ENCODE data around the gene ZDHHC20. TPM values are rescaled to one million over a fixed set of nuclear protein-coding genes. Genes with fewer than 3 reads are reported as not detected.

ZDHHC20 gene
- total RNA-seq, 2 donors from 2014 or later, result 70.3 to 80.7 TPM

GRCh38 chr13:21402586-21403307, 56.4 kb downstream of the ZDHHC20 start:
- ATAC-seq (ENCODE audit: insufficient number of reproducible peaks, low FRiP score, low read depth) (no peak), DNase-seq (ENCODE audit: low spot score) (no peak)
- no peak for TF ChIP-seq CTCF (IDR thresholded peaks at IDR 0.05)
- H3K4me1 ChIP-seq (ENCODE audit: control insufficient read depth in 1 of 2, low read depth in 2 of 2), result no peaks in the 10 kb centered on the region
- no peaks in the 10 kb centered on the region for H3K27me3 ChIP-seq (replicated peaks; ENCODE audit: insufficient read depth)
- H3K36me3 ChIP-seq, result peaks cover 5% of the 10 kb centered on the region
- H3K27ac ChIP-seq, result no peak overlapping the region
- H3K9me3 ChIP-seq, result no peaks in the 10 kb centered on the region
- no peak overlapping the region for H3K4me3 ChIP-seq

- Histone ChIP-seq H3K4me3 (no peak overlapping the region), H3K27me3 (replicated peaks; ENCODE audit: insufficient read depth) (no peaks in the 10 kb centered on the region), H3K36me3 (peaks cover 8% of the 10 kb centered on the region), H3K27ac (no peak overlapping the region), H3K4me1 (ENCODE audit: control insufficient read depth in 1 of 2, low read depth in 2 of 2) (no peaks in the 10 kb centered on the region), H3K9me3 (no peaks in the 10 kb centered on the region)
- DNase-seq (ENCODE audit: low spot score) (no peak), ATAC-seq (ENCODE audit: insufficient number of reproducible peaks, low FRiP score, low read depth) (no peak)
- no peak for TF ChIP-seq CTCF (IDR thresholded peaks at IDR 0.05)
Measured at GRCh38 chr13:21399741-21400140, 59.4 kb downstream of the ZDHHC20 start.

GRCh38 chr13:21395953-21396352, 63.1 kb downstream of the ZDHHC20 start:
- Histone ChIP-seq H3K27me3 (replicated peaks; ENCODE audit: insufficient read depth) (no peaks in the 10 kb centered on the region), H3K9me3 (no peaks in the 10 kb centered on the region), H3K27ac (no peak overlapping the region), H3K4me3 (no peak overlapping the region), H3K36me3 (peaks cover 8% of the 10 kb centered on the region), H3K4me1 (ENCODE audit: control insufficient read depth in 1 of 2, low read depth in 2 of 2) (no peaks in the 10 kb centered on the region)
- no peak for DNase-seq (ENCODE audit: low spot score)
- TF ChIP-seq CTCF (IDR thresholded peaks at IDR 0.05), result no peak
- ATAC-seq (ENCODE audit: insufficient number of reproducible peaks, low FRiP score, low read depth), result no peak

GRCh38 chr13:21389124-21389523, 70.0 kb downstream of the ZDHHC20 start:
- TF ChIP-seq CTCF (IDR thresholded peaks at IDR 0.05), result no peak
- Histone ChIP-seq H3K9me3 (no peaks in the 10 kb centered on the region), H3K27ac (no peak overlapping the region), H3K36me3 (peaks cover 10% of the 10 kb centered on the region), H3K4me3 (no peak overlapping the region), H3K4me1 (ENCODE audit: control insufficient read depth in 1 of 2, low read depth in 2 of 2) (no peaks in the 10 kb centered on the region), H3K27me3 (replicated peaks; ENCODE audit: insufficient read depth) (no peaks in the 10 kb centered on the region)
- DNase-seq (ENCODE audit: low spot score) (no peak), ATAC-seq (ENCODE audit: insufficient number of reproducible peaks, low FRiP score, low read depth) (no peak)

- no peak for DNase-seq (ENCODE audit: low spot score)
- no peak for TF ChIP-seq CTCF (IDR thresholded peaks at IDR 0.05)
- H3K36me3 ChIP-seq, result peaks cover 24% of the 10 kb centered on the region
- no peaks in the 10 kb centered on the region for H3K9me3 ChIP-seq
- no peak overlapping the region for H3K27ac ChIP-seq
- no peak for ATAC-seq (ENCODE audit: insufficient number of reproducible peaks, low FRiP score, low read depth)
- H3K4me1 ChIP-seq (ENCODE audit: control insufficient read depth in 1 of 2, low read depth in 2 of 2), result no peaks in the 10 kb centered on the region
- H3K27me3 ChIP-seq (replicated peaks; ENCODE audit: insufficient read depth), result no peaks in the 10 kb centered on the region
- H3K4me3 ChIP-seq, result no peak overlapping the region
Measured at GRCh38 chr13:21385710-21386109, 73.4 kb downstream of the ZDHHC20 start.
